Measurements from ENCODE around the gene PLA2G1B. TPM values are rescaled to one million over a fixed set of nuclear protein-coding genes. Genes with fewer than 3 reads are reported as not detected.

PLA2G1B gene
- polyA plus RNA-seq, 4 donors = 0.33 to 0.59 (median 0.46) TPM; not detected in 1

DNA sequence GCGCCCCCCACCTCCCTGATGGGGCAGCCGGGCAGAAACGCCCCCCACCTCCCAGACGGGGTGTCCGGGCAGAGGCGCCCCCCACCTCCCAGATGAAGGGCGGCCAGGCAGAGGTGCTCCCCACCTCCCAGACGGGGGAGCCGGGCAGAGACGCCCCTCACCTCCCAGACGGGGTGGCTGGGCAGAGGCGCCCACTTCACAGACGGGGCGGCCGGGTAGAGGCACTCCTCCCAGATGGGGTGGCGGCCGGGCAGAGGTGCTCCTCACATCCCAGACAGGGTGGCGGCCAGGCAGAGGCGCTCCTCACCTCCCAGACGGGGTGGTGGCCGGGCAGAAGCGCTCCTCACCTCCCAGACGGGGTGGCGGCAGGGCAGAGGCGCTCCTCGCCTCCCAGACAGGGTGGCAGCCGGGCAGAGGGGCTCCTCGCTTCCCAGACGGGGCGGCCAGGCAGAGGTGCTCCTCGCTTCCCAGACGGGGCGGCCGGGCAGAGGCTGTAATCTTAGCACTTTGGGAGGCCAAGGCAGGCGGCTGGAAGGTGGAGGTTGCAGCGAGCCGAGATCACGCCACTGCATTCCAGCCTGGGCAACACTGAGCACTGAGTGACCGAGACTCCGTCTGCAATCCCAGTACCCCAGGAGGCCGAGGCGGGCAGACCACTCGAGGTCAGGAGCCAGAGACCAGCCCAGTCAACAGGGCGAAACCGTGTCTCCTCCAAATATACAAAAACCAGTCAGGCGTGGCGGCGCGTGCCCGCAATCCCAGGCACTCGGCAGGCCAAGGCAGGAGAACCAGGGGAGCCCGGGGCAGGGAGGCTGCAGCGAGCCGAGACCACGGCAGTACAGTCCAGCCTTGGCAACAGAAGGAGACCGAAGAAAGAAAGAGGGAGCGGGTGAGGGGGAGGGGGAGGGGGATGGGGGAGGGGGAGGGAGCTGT lies 49.2 kb downstream of the PLA2G1B start:
- no peak for DNase-seq (ENCODE audit: low read depth in 4 of 4, low spot score in 3 of 4)

DNA sequence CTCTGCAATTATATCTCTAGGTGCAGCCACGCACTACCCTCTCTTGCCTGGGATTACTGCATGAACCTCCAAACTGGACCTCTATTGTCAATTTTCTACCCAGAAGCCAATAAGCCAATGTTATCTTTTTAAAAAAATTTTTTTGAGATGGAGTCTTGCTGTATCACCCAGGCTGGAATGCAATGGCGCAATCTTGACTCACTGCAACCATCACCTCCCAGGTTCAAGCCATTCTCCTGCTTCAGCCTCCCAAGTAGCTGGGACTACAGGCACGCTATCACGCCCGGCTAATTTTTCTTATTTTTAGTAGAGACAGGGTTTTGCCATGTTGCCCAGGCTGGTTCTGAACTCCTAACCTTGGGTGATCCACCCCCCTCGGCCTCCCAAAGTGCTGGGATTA lies 50.8 kb downstream of the PLA2G1B start:
- no peak for DNase-seq (ENCODE audit: low read depth in 4 of 4, low spot score in 3 of 4)

Other genes with a start within 250 kb of the PLA2G1B start
- 10 to 100 TPM; 35.6 to 44.2 (median 37.2) TPM for gene RAB35, start 211.0 kb downstream of the PLA2G1B start, polyA plus RNA-seq (ENCODE audit: insufficient read length in 4 of 4)
- 10 to 100 TPM; 46.8 to 66.2 (median 51.2) TPM for gene GCN1, start 133.1 kb downstream of the PLA2G1B start, polyA plus RNA-seq (ENCODE audit: insufficient read length in 4 of 4)
- gene RPLP0, start 126.7 kb downstream of the PLA2G1B start, polyA plus RNA-seq (ENCODE audit: insufficient read length in 4 of 4) = 1,000 to 10,000 TPM; 2,639 to 2,878 (median 2,698) TPM
- gene PXN, start 62.0 kb downstream of the PLA2G1B start, polyA plus RNA-seq (ENCODE audit: insufficient read length in 4 of 4) = 10 to 100 TPM; 56.8 to 81.1 (median 64.3) TPM
- gene RNU4-2, start 35.9 kb downstream of the PLA2G1B start, polyA plus RNA-seq (ENCODE audit: insufficient read length in 4 of 4) = not detected
- not detected for gene RNU4-1, start 34.5 kb downstream of the PLA2G1B start, polyA plus RNA-seq (ENCODE audit: insufficient read length in 4 of 4)
- gene SIRT4, start 25.5 kb downstream of the PLA2G1B start, polyA plus RNA-seq (ENCODE audit: insufficient read length in 4 of 4) = 1 to 10 TPM; 3.3 to 4.6 (median 4.1) TPM
- gene MSI1, start 41.4 kb upstream of the PLA2G1B start, polyA plus RNA-seq (ENCODE audit: insufficient read length in 4 of 4) = 10 to 100 TPM in 3 of 4 donors, 1 to 10 TPM in 1; 8.9 to 30.0 (median 22.9) TPM
- gene COX6A1, start 110.3 kb upstream of the PLA2G1B start, polyA plus RNA-seq (ENCODE audit: insufficient read length in 4 of 4) = 100 to 1,000 TPM; 177 to 336 (median 300) TPM
- 10 to 100 TPM; 28.0 to 48.6 (median 41.9) TPM for gene TRIAP1, start 118.6 kb upstream of the PLA2G1B start, polyA plus RNA-seq (ENCODE audit: insufficient read length in 4 of 4)
- gene GATC, start 118.7 kb upstream of the PLA2G1B start, polyA plus RNA-seq (ENCODE audit: insufficient read length in 4 of 4) = 10 to 100 TPM; 23.5 to 36.0 (median 35.3) TPM
- 100 to 1,000 TPM; 165 to 255 (median 212) TPM for gene SRSF9, start 142.0 kb upstream of the PLA2G1B start, polyA plus RNA-seq (ENCODE audit: insufficient read length in 4 of 4)
- 100 to 1,000 TPM; 450 to 544 (median 503) TPM for gene DYNLL1, start 168.3 kb upstream of the PLA2G1B start, polyA plus RNA-seq (ENCODE audit: insufficient read length in 4 of 4)
- 10 to 100 TPM; 34.8 to 70.0 (median 64.7) TPM for gene COQ5, start 201.4 kb upstream of the PLA2G1B start, polyA plus RNA-seq (ENCODE audit: insufficient read length in 4 of 4)
- 100 to 1,000 TPM; 167 to 293 (median 198) TPM for gene RNF10, start 206.6 kb upstream of the PLA2G1B start, polyA plus RNA-seq (ENCODE audit: insufficient read length in 4 of 4)